Endothelial cell of umbilical vein (primary cell): Measurements from ENCODE around the gene B3GNT7. TPM values are rescaled to one million over a fixed set of nuclear protein-coding genes. Genes with fewer than 3 reads are reported as not detected.

Experiments
- BruUV-seq: library from RNA; stranded (reverse); fragments of 400-500 nt; replicated peaks from 2 replicates; lab custom pipeline; 2021; lab: Mats Ljungman, UMichigan
- CTCF ChIA-PET: fragments of 300-600, 350-600 bp; sonication (Branson Sonifier 250); formaldehyde crosslinking; loops from one replicate; lab custom pipeline; 2021; ENCODE audit warnings: antibody characterized with exemption, inconsistent platforms; lab: Charles Lee
- POLR2A ChIA-PET: fragments of 300-600, 350-600 bp; sonication (Branson Sonifier 250); formaldehyde crosslinking; loops from one replicate; lab custom pipeline; 2021; ENCODE audit warnings: antibody characterized with exemption, inconsistent platforms; lab: Charles Lee
- DNase-seq: peaks from one replicate; pipeline ENCODE4 v3.0.0-alpha.2; 2011; ENCODE audit warnings: low read depth, low spot score
- FAIRE-seq: peaks from 2 replicates; lab custom pipeline; 2011; peaks lifted over from hg19 to GRCh38; lab: Jason Lieb, UNC
- H2AFZ ChIP-seq: 2 replicates; pipeline ENCODE4 v1.6.0; 2012; ENCODE audit warnings: low read depth, low read length, control low read depth, inconsistent platforms
- H3K27ac ChIP-seq: 2 replicates; pipeline ENCODE4 v1.5.1; 2011; ENCODE audit warnings: low read depth, mild to moderate bottlenecking, control low read depth, low read length, moderate library complexity; ENCODE audit not compliant: insufficient read depth
- H3K27me3 ChIP-seq, 2 experiments: 2 replicates each; pipeline versions ENCODE4 v1.6.0 to v1.6.1; 2011; ENCODE audit warnings: low read length in 2 of 2, mixed read lengths in 1 of 2; ENCODE audit not compliant: control insufficient read depth in 2 of 2, insufficient read depth in 2 of 2
- H3K36me3 ChIP-seq, 2 experiments: 2 replicates in 1 of 2; 3 replicates in 1 of 2; pipeline ENCODE4 v1.5.1; 2011; ENCODE audit warnings: low read length in 2 of 2, mild to moderate bottlenecking in 1 of 2, moderate library complexity in 1 of 2; ENCODE audit not compliant: control insufficient read depth in 2 of 2, insufficient read depth in 2 of 2; ENCODE audit errors: extremely low read depth in 1 of 2
- H3K4me1 ChIP-seq: 3 replicates; pipeline ENCODE4 v1.5.1; 2011; ENCODE audit warnings: mild to moderate bottlenecking, low read length; ENCODE audit not compliant: control insufficient read depth, insufficient read depth; ENCODE audit errors: extremely low read depth
- H3K4me2 ChIP-seq: 2 replicates; pipeline ENCODE4 v1.6.1; 2011; ENCODE audit warnings: low read length, control low read depth, mixed read lengths; ENCODE audit not compliant: insufficient read depth
- H3K4me3 ChIP-seq, 3 experiments: fragments of 200-600 bp in 1 of 3; sonication (generic), shearing (Covaris generic) in 1 of 3; replicated peaks in 1 of 3; 2 replicates each; pipeline ENCODE4 v1.5.1; 2011 to 2016; ENCODE audit warnings: control low read depth in 3 of 3, low read length in 3 of 3, mild to moderate bottlenecking in 2 of 3, inconsistent platforms in 1 of 3, low read depth in 1 of 3, moderate library complexity in 1 of 3; ENCODE audit not compliant: insufficient read depth in 1 of 3
- H3K79me2 ChIP-seq: 2 replicates; pipeline ENCODE4 v1.6.0; 2012; ENCODE audit warnings: low read length, inconsistent platforms; ENCODE audit not compliant: control insufficient read depth, insufficient read depth
- H3K9ac ChIP-seq: replicated peaks from 2 replicates; pipeline ENCODE3; 2011; ENCODE audit warnings: low read length, control low read depth; ENCODE audit not compliant: insufficient read depth; ENCODE audit errors: extremely low read depth
- H3K9me1 ChIP-seq: replicated peaks from 3 replicates; pipeline ENCODE4 v1.6.0; 2011; ENCODE audit warnings: mild to moderate bottlenecking, low read length; ENCODE audit not compliant: control insufficient read depth, insufficient read depth; ENCODE audit errors: extremely low read depth
- H3K9me3 ChIP-seq: replicated peaks from 2 replicates; pipeline ENCODE4 v1.5.1; 2012; ENCODE audit warnings: low read length, inconsistent platforms; ENCODE audit not compliant: control insufficient read depth, insufficient read depth
- H4K20me1 ChIP-seq: replicated peaks from 2 replicates; pipeline ENCODE3; 2011; ENCODE audit warnings: mild to moderate bottlenecking, low read length; ENCODE audit not compliant: control insufficient read depth, insufficient read depth; ENCODE audit errors: extremely low read depth
- CTCF ChIP-seq, 2 donors: IDR thresholded peaks; 1 replicate in 1 of 2; 2 replicates in 1 of 2; pipeline ENCODE4 v1.5.1; 2011; ENCODE audit warnings: low read length in 2 of 2, mild to moderate bottlenecking in 2 of 2, moderate library complexity in 2 of 2, control low read depth in 1 of 2, inconsistent platforms in 1 of 2, low read depth in 1 of 2; ENCODE audit not compliant: insufficient read depth in 1 of 2; ENCODE audit errors: extremely low read depth in 1 of 2
- EZH2 ChIP-seq: IDR thresholded peaks from 2 replicates; pipeline ENCODE4 v1.6.1; 2012; ENCODE audit warnings: borderline replicate concordance, low read depth, mild to moderate bottlenecking, moderate library complexity, low read length, inconsistent platforms; ENCODE audit not compliant: severe bottlenecking
- FOS ChIP-seq: IDR thresholded peaks from 2 replicates; pipeline ENCODE4 v1.6.1; 2011; ENCODE audit warnings: mild to moderate bottlenecking, low read length, moderate library complexity, borderline replicate concordance; ENCODE audit not compliant: insufficient read depth
- GATA2 ChIP-seq: IDR thresholded peaks from 2 replicates; pipeline ENCODE4 v1.7.0; 2011; ENCODE audit warnings: low read depth, mild to moderate bottlenecking, moderate library complexity, mixed read lengths, low read length; ENCODE audit not compliant: insufficient read length, insufficient read depth
- JUN ChIP-seq: IDR thresholded peaks from 2 replicates; pipeline ENCODE4 v1.6.1; 2011; ENCODE audit warnings: borderline replicate concordance, low read depth; ENCODE audit not compliant: insufficient read length, insufficient read depth
- MYC ChIP-seq: IDR thresholded peaks from one replicate; pipeline ENCODE4 v1.6.1; 2011; ENCODE audit warnings: mild to moderate bottlenecking, low read depth, low read length
- POLR2A ChIP-seq: IDR thresholded peaks from 2 replicates; pipeline ENCODE4 v1.6.1; 2012; ENCODE audit warnings: low read depth, mild to moderate bottlenecking, control low read depth, low read length
- POLR2AphosphoS5 ChIP-seq: IDR thresholded peaks from 2 replicates; pipeline ENCODE4 v1.6.1; 2012; ENCODE audit warnings: low read depth, mild to moderate bottlenecking, control low read depth, low read length, moderate library complexity; ENCODE audit not compliant: insufficient read depth
- dilution Hi-C: fragments of 300-500 bp; cut with MboI; formaldehyde crosslinking; loops from one replicate; pipeline ENCODE4 v1.15.0; 2019; ENCODE audit warnings: low sequenced_read_pairs; ENCODE audit not compliant: extremely low pct_ligation_motif_present
- intact Hi-C: fragments of 100-400 bp; cut with micrococcal nuclease; formaldehyde crosslinking; loops from one replicate; pipeline ENCODE4 v1.10.0; 2022
- polyA plus RNA-seq, 4 experiments: library from polyadenylated mRNA; depleted of rRNA in 3 of 4; stranded (reverse) in 3 of 4; unstranded in 1 of 4; fragments of >200 nt; gene quantifications; 2 replicates each; pipeline versions ENCODE4 v1.2.1 to v1.2.3, GENCODE V29; 2011 to 2012; ENCODE audit warnings: missing spikeins in 1 of 4
- total RNA-seq: library from RNA; stranded (reverse); gene quantifications from 2 replicates; pipeline ENCODE4 v1.2.3, GENCODE V29; 2021
- TF ChIP-seq, protein P1 (sequence below): IDR thresholded peaks from 2 replicates; pipeline ENCODE4 v1.6.1; 2011; ENCODE audit not compliant: insufficient read depth, insufficient read length

The B3GNT7 gene
- total and polyA plus RNA-seq, 2 donors (not counting 3 experiments of a cell fraction or from before 2014, with no cell fraction given), result 0.39 to 1.2 TPM

- DNase-seq (no peak), FAIRE-seq (peak; percentile 4)
- no peaks in the 10 kb centered on the region for H3K4me1 ChIP-seq
- ChIA-PET POLR2A (no interaction called here), CTCF (no interaction called here)
- TF ChIP-seq EZH2 (no peak), MYC (no peak), FOS (no peak), POLR2AphosphoS5 (no peak), POLR2A (no peak), CTCF (IDR thresholded peaks at IDR 0.05; ENCODE audit: extremely low read depth in 1 of 2, insufficient read depth in 1 of 2, low read depth in 1 of 2, low read length in 2 of 2) (no peak), JUN (no peak), GATA2 (no peak)
- TF ChIP-seq, protein P1, sequence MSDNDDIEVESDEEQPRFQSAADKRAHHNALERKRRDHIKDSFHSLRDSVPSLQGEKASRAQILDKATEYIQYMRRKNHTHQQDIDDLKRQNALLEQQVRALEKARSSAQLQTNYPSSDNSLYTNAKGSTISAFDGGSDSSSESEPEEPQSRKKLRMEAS, result no peak
- H2AFZ ChIP-seq, result no peak overlapping the region
- no peak overlapping the region for H3K4me3 ChIP-seq
- dilution Hi-C loops (no loop called here), intact Hi-C loops (no loop called here)
- H3K4me2 ChIP-seq, result no peak overlapping the region
- H3K79me2 ChIP-seq, result no peaks in the 10 kb centered on the region
- no TSS peak for BruUV-seq
- no peaks in the 10 kb centered on the region for H3K9me3 ChIP-seq
- H3K27me3 ChIP-seq, result no peaks in the 10 kb centered on the region
- H3K36me3 ChIP-seq, result no peaks in the 10 kb centered on the region
- H3K27ac ChIP-seq, result no peak overlapping the region
- no peaks in the 10 kb centered on the region for H4K20me1 ChIP-seq
- no peak overlapping the region for H3K9ac ChIP-seq
- no peaks in the 10 kb centered on the region for H3K9me1 ChIP-seq
These were observed 47.3 kb upstream of the B3GNT7 start for GRCh38 chr2:231348173-231348572.
